ENCODE data around the gene PRKCA. TPM values are rescaled to one million over a fixed set of nuclear protein-coding genes. Genes with fewer than 3 reads are reported as not detected.

The PRKCA gene
- total and polyA plus RNA-seq, 2 donors (not counting 3 experiments of a cell fraction or from before 2014, with no cell fraction given), result 7.5 to 34.2 TPM

GRCh38 chr17:66337866-66338485 is 35.6 kb downstream of the PRKCA start:
- H3K4me2 ChIP-seq (ENCODE audit: insufficient read depth, low read length), result no peak overlapping the region
- CTCF ChIA-PET, result interaction anchor here (1.7 kb wide), 1 partner anchor 10 kb away, joined by 4 read pairs; no protein-coding TSS in a partner anchor

More at GRCh38 chr17:66337866-66338485, 35.6 kb downstream of the PRKCA start:
- Histone ChIP-seq H3K9me3 (replicated peaks; ENCODE audit: control insufficient read depth, insufficient read depth, low read length) (no peaks in the 10 kb centered on the region), H3K9me1 (replicated peaks; ENCODE audit: control insufficient read depth, extremely low read depth, insufficient read depth, low read length) (no peaks in the 10 kb centered on the region), H2AFZ (ENCODE audit: low read depth, low read length) (no peak overlapping the region), H3K27ac (ENCODE audit: insufficient read depth, low read depth, low read length) (no peak overlapping the region), H3K27me3 (ENCODE audit: control insufficient read depth in 2 of 2, insufficient read depth in 2 of 2, low read length in 2 of 2) (no peaks in the 10 kb centered on the region), H3K4me3 (replicated peaks in 1 of 3; ENCODE audit: insufficient read depth in 1 of 3, low read depth in 1 of 3, low read length in 3 of 3) (no peak overlapping the region), H3K4me1 (ENCODE audit: control insufficient read depth, extremely low read depth, insufficient read depth, low read length) (no peaks in the 10 kb centered on the region), H3K9ac (replicated peaks; ENCODE audit: extremely low read depth, insufficient read depth, low read length) (no peak overlapping the region), H3K79me2 (ENCODE audit: control insufficient read depth, insufficient read depth, low read length) (peaks cover 12% of the 10 kb centered on the region), H3K36me3 (ENCODE audit: control insufficient read depth in 2 of 2, extremely low read depth in 1 of 2, insufficient read depth in 2 of 2, low read length in 2 of 2) (no peaks in the 10 kb centered on the region), H4K20me1 (replicated peaks; ENCODE audit: control insufficient read depth, extremely low read depth, insufficient read depth, low read length) (no peaks in the 10 kb centered on the region)
- DNase-seq (ENCODE audit: low read depth, low spot score) (no peak), FAIRE-seq (no peak)
- dilution Hi-C loops (cut with MboI; ENCODE audit: extremely low pct_ligation_motif_present, low sequenced_read_pairs) (no loop called here), intact Hi-C loops (cut with micrococcal nuclease) (no loop called here)
- POLR2A ChIA-PET, result no interaction called here
- no TSS peak for BruUV-seq (replicated peaks)
- TF ChIP-seq POLR2A (IDR thresholded peaks at IDR 0.05; ENCODE audit: low read depth, low read length) (no peak), JUN (IDR thresholded peaks at IDR 0.05; ENCODE audit: borderline replicate concordance, insufficient read depth, insufficient read length, low read depth) (no peak), MYC (IDR thresholded peaks at IDR 0.05; ENCODE audit: low read depth, low read length) (no peak), GATA2 (IDR thresholded peaks at IDR 0.05; ENCODE audit: insufficient read depth, insufficient read length, low read depth, low read length) (no peak), EZH2 (IDR thresholded peaks at IDR 0.05; ENCODE audit: borderline replicate concordance, low read depth, low read length, severe bottlenecking) (no peak), FOS (IDR thresholded peaks at IDR 0.05; ENCODE audit: borderline replicate concordance, insufficient read depth, low read length) (no peak), CTCF (IDR thresholded peaks at IDR 0.05; ENCODE audit: extremely low read depth in 1 of 2, insufficient read depth in 1 of 2, low read depth in 1 of 2, low read length in 2 of 2) (no peak), MAX (IDR thresholded peaks at IDR 0.05; ENCODE audit: insufficient read depth, insufficient read length) (no peak), POLR2AphosphoS5 (IDR thresholded peaks at IDR 0.05; ENCODE audit: insufficient read depth, low read depth, low read length) (no peak)

All from endothelial cell of umbilical vein (primary cell).